SKM-1 (cell line): ENCODE results near the gene UNC80.
"Not testable (repeated sequence)": the region's sequence is repeated elsewhere in the genome, so short reads cannot be mapped to it uniquely, and the experiment has no call there.

ENCODE experiments used
- DNase-seq: peaks from one replicate; lab custom pipeline; 2025; ENCODE audit not compliant: unreplicated experiment; lab: John Stamatoyannopoulos, UW

UNC80 gene, protein sequence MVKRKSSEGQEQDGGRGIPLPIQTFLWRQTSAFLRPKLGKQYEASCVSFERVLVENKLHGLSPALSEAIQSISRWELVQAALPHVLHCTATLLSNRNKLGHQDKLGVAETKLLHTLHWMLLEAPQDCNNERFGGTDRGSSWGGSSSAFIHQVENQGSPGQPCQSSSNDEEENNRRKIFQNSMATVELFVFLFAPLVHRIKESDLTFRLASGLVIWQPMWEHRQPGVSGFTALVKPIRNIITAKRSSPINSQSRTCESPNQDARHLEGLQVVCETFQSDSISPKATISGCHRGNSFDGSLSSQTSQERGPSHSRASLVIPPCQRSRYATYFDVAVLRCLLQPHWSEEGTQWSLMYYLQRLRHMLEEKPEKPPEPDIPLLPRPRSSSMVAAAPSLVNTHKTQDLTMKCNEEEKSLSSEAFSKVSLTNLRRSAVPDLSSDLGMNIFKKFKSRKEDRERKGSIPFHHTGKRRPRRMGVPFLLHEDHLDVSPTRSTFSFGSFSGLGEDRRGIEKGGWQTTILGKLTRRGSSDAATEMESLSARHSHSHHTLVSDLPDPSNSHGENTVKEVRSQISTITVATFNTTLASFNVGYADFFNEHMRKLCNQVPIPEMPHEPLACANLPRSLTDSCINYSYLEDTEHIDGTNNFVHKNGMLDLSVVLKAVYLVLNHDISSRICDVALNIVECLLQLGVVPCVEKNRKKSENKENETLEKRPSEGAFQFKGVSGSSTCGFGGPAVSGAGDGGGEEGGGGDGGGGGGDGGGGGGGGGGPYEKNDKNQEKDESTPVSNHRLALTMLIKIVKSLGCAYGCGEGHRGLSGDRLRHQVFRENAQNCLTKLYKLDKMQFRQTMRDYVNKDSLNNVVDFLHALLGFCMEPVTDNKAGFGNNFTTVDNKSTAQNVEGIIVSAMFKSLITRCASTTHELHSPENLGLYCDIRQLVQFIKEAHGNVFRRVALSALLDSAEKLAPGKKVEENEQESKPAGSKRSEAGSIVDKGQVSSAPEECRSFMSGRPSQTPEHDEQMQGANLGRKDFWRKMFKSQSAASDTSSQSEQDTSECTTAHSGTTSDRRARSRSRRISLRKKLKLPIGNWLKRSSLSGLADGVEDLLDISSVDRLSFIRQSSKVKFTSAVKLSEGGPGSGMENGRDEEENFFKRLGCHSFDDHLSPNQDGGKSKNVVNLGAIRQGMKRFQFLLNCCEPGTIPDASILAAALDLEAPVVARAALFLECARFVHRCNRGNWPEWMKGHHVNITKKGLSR (N-terminal part only)

DNA sequence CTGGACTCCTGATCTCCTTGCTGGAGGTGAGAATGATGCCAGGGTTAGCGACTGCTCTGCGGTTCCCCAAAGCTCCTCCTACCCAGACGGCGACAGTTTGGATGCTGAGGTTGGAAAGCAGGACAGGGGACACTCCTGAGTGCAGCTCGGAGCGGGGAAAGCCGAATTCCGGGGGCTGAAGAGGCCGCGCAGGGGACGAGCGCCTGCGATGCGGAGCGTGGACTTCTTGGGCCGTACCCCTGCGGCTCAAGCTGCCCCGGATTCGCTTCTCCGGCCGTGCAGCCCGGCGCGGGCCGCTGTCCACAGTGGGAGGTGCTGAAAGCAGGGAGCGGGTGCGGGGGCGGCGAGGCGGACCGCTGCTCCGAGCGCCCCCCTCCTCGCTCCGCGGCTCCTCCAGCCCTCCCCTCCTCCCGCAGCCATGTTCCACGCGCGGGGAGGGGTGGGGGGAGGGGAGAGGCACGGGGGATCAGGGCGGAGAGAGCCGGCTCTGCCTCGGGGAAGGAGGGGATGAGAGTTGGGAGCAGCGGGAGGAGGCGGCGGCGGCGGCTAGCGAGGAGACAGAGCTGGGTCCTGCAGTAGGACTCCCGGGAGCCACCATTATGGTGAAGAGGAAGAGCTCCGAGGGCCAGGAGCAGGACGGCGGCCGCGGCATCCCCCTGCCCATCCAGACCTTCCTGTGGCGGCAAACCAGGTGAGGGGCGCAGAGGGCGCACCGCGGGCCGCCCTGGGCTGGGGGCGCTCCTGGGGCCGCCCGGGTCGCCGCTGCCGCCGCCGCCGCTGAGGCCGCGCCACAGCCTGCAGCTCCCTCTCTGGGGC lies at the start of gene UNC80:
TSS of gene UNC80 (plus strand) at position 359 of the 816 bp plus-strand sequence. CDS start at position 600, 241 bp downstream.
- no peak for DNase-seq

DNA sequence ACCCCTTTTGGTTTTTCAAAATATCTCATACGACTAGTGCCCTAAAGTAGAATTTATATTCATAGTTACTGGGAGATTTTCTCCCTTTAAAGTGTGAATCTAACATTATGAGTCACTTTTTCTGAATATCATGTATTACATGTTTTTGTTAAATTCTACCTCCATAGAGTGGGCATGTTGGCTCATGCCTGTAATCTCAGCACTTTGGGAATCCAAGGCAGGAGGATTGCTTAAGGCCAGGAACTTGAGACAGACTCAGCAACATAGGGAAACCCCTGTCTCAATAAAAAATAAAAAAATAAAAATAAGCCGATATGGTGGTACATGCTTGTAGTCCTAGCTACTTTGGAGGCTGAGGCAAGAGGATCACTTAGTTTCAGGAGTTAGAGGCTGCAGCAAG lies 45.3 kb upstream of the UNC80 start:
- DNase-seq: no peak

DNA sequence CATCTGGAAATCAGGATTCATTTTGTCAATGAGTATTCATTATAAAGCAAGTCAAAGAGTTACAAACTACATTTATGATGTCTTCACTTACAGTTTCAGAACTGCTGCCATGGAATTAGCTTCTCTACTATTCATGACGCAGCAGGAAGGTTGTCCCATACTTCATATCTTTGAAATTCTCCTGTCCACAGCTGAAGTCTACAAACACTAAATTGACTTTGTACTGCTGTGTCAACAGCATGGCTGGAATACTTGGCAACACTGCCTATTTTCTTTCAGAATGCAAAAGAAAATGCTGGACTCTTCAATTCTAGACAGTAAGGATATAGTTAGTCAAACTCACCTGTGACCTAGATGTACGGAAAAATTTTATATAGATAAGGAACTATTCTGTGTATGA lies 44.6 kb upstream of the UNC80 start:
- no peak for DNase-seq

DNA sequence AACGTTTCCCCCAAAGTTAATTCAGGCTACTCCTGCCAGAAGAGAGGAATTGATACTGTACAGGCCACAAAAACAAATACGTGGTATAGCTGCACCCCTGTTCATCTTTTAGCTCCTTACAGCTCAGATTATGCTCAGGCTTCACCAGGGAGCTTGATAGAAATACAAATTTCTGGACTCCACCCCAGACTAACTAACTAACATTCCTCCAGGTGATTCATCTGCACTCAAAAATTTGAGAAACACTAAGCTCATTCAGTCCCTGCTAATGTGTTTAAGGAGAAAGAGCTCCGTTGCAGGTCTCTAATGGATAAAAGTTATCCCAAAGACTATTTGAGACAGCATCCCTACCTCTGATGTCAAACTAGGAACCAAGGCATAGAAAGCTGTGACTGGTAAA lies 36.8 kb upstream of the UNC80 start:
- no peak for DNase-seq

DNA sequence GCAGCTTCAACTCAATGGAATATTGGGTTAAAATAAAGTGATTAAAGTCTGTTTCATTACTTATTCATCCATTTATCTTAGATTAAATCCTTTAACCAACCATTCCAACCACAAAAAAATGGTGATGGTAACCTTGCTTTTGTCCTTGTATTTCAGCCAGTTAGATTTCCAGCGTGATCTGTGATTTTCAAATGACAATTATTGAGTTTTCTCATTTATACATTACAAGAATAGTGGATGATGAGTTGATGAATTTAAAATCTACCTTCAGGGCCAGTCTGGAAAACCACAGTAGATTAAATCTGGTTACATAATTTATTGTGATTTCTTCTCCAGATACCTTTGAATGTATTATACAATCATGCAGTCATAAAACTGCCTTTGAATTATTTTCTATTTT lies 29.7 kb upstream of the UNC80 start:
- no peak for DNase-seq

DNA sequence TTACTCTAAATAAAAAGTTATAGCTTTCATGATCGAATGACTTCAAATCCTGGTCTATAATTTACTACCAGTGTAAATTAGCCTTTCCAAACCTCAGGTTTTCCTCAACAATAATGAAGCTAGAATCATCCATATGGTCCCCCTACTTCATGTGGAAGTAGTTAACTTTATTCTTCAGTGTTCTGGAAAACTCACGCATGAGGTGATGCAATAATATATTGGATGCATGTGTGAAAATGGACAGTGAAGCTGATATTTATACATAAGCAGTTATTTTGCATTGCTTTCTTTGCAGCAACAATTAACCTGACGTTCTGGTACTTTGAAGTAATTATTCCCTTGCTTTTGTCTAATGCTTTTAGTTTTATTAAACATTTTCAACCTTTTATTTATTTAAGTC lies 18.6 kb upstream of the UNC80 start:
- DNase-seq: no peak

DNA sequence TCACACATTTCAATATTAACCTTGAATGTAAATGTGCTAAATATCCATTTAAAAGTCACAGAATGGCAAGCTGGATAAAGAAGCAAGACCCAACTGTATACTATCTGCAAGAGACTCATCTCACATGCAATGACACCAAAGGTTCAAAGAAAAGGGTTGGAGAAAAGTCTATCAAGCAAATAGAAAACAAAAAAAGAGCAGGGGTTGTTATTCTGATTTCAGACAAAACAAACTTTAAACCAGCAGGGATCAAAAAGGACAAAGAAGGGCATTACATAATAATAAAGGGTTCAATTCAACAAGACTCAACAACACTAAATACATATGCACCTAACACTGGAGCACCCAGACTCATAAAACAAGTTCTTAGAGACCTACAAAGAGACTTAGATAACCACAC lies 14.5 kb upstream of the UNC80 start:
- DNase-seq: no peak

DNA sequence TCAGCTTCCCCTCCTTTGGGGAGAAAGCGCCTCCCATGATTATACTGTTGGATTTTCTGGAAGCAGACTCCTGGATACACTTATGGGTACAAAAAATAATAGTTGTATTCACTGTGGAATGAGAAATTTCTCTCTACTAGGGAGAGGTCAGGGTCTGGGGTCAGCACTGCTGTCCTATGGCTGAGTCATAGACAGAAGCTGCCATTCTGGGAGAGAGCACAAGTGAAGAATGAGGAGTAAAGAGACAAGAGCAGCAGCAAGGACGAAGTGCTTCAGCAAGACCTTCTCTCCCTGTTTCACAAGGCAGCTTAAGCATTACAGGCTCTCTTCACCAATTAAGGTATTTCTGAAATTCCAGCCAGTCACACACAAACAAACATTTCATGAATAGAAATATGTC lies 10.1 kb upstream of the UNC80 start:
- no peak for DNase-seq

DNA sequence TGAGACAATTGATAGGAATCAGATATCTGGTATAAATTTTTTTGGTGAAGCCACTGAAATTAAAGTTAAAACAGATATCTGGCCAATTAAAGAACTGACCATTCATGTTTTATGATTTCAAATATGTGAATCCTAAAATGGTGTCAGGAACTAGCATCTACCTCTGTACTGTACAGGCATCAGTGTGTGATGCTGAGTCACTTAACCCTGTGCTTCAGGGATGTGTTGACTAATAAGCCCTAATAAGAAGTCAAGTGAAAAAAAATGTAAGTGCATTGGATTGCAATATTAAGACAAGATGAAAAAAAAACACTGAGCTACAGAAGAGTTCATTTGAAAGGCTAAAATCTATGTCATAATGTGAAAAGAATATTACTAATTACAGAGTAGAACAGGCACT lies 9.1 kb upstream of the UNC80 start:
- no peak for DNase-seq

DNA sequence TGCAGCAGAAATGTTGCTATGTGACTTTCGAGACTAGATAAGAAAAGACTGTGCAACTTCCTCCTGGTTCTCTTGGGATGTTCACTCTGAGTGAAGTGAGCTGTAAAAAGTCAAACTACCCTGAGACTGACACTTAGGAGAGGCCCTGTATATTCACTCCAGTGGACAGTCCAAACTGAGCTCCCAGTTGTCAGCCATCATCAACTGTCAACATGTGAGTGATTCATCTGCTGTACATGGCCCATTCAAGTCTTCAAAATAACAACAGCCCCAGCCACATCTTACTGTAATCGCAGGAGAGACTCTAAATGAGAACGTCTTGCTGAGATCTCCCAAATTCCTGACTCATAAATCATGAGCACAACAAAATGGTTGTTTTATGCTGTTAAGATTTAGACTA lies 8.5 kb upstream of the UNC80 start:
- no peak for DNase-seq

DNA sequence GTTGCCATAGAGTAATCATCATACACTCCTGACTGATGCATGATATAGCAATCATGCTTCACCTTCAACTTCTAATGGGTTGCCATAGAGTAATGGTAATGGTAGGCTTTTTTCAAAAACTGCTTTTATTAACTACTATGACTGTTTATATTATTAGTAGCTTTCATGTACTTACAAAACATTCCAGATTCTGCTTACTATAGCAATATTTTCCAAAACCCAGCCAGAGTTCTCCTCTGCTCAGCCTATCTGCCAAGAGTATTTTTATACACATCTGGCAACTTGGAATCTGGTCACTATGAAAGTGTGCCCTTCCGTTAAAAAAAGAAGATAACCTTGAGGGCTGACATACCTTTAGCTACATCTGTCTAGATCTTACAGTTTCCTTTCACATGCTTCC lies 5.0 kb upstream of the UNC80 start:
- no peak for DNase-seq

DNA sequence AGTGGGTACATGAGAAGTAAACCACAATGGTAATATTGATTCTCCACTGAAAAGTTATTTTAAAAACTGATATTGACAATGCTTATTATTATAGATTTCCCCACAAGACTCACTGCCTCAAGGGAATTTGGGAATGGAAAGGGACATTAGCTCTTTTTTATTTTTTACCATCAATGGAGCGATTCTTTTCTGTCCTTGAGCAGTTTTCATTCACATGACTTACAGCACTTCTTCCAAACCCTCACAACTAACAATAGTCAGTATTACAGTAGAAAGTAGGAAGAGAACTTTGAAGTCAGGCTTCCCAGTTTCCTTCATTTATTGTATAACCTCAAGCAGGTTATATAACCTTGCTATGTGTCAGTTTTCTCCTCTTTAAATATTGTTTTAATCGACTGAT lies 4.3 kb upstream of the UNC80 start:
- no peak for DNase-seq

DNA sequence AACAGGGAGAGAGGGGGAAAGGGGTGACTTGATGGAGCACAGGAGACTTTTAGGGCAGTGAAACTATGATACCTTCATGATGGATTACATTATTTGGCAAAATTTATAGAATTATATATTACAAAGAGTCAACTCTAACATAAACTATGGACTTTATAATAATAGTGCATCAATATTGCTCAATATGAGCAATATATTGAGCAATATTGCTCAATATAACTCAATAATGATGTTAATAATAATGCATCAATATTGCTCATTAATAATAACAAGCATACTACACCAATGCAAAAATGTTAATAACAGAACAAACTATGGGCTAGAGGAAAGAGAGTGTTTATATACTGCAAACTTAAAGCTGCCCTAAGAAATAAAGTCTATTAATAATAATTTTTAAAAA lies 3.1 kb upstream of the UNC80 start:
- no peak for DNase-seq

DNA sequence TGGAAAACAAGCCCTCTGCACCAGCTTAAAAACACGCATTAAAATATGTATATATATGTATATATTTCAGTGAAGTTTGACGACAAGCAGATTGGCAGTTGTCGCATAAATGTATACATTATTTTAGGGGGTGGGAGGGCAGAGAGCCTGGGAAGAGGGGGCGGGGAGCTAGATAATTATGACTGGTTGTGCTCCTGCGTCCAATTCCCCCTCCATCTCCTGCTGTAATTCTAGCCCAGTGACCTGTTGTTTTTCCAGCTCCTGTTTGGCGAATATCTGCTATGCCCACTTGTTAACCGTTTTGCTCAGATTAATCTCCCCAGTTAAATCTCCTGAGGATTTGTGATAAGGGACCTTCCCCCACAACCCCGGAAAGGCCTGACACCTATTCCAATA lies 656 bp downstream of the UNC80 start:
- DNase-seq: no peak

DNA sequence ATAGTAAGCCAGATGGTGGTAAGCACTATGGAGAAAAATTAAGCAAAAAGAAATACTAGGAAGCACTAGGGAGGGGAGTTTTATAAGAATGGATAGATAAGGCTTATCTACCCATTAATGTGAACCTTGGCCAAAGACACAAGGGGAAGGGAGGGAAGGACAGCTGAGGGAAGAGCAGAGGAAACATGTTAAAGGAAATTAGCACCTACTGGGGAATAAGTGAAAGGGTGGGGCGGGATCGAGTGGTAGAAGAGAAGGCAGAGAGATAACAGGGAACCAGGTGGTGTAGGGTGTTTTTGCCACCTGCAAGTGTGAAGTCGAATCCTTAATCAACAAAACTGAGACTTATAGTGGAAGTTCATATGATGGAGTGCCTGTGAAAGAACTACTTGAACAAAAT lies 1.7 kb downstream of the UNC80 start:
- no peak for DNase-seq

DNA sequence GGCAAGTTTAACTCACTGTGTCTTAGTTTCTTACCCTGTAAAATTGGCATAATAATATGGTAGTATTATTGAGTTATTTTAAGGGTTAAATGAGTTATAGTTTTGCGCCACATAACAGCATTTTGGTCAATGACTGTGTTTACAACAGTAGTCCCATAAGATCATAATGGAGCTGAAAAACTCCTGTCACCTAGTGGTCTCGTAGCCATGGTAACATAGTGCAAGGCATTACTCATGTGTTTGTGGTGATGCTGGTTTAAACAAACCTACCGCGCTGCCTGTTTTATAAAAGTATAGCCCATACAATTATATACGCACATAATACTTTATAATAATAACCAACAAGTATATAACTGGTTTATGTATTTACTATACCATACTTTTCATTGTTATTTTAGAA lies 15.8 kb downstream of the UNC80 start:
- no peak for DNase-seq

DNA sequence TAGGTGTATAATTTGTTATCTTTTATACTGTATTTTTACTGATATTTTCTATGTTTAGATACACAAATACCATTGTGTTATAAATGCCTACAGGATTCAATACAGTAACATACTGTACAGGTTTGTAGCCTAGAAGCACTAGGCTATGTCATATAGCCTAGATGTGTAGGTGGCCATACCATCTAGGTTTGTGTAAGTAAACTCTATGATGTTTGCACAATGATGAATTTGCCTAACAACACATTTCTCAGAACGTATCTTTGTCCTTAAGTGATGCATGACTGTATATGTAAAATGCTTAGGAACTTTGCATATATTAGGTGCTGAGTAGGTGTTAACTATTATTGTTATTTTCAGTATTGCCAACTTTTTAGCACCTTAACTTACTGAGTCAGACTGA lies 17.3 kb downstream of the UNC80 start:
- DNase-seq: no peak

DNA sequence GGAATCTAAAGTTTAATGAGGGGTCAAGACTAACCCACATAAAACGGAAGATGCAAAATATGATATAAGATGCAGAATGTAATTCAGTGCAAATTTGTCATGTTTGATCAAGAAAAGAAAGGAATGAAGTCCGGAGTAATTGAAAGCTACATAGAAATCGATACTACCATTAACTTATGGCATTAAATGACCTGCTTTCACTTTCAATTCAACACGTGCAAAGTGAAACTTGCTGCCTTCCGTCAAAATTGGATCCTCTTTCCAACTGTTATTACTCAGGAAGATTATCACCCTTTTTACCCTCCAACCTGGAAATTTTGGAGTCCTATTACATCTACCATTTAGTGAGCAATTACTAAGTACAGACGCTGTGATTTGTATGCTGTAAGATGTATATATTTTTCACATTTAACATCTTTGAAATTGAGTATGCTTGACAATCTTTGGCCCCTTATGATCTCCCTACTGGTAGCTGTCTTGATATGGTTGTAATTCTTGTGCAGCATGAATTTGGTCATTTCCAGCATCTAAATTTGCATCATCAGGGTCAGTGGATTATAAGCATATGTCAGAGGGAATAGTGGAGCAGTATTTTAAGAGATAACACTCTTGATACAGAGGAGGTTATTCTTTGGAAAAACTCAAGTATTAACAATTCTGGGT lies 18.6 kb downstream of the UNC80 start:
- DNase-seq: no peak

DNA sequence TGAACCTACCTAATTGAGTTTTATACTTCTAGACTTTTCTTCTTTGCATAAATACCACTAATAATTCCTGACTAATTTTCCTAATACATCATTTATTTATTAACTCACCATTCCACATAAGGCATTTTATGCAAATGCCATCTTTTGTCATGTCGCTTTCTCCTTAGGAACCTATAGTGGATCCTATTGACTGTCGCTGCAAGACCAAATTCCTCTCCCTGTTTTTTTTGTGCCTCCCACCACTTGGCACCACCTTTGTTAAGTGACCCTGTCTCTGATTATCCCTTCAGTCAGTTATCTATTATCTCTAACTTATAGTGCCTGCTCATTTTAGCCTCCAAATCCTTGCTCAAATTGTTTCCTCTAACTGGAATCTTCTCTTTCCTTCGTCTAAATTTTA lies 19.5 kb downstream of the UNC80 start:
- no peak for DNase-seq

DNA sequence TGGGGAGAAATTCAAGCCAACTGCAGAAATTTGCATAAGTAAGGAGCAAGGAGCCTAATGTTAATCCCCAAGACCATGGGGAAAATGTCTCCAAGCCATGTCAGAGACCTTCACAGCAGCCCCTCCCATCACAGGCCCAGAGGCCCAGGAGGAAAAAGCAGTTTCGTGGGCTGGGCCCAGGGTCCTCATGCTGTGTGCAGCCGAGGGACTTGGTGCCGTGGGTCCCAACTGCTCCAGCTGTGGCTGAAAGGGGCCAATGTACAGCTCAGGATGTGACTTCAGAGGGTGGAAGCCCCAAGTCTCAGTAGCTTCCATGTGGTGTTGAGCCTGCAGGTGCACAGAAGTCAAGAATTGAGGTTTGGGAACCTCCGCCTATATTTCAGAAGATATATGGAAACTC lies 23.8 kb downstream of the UNC80 start:
- not testable (repeated sequence) for DNase-seq
